HG03575 (cell line): ENCODE measurements around the gene MYH7.
"Not testable (repeated sequence)": the region's sequence is repeated elsewhere in the genome, so short reads cannot be mapped to it uniquely, and the experiment has no call there.

Experiments
- ATAC-seq: cut with Tn5 transposase; IDR thresholded peaks from one replicate; pipeline ENCODE4 v1.9.1; 2021; ENCODE audit not compliant: unreplicated experiment, insufficient number of reproducible peaks, low FRiP score; ENCODE audit errors: extremely low read depth

MYH7 gene

GRCh38 chr14:23435543-23436326 lies at the start of gene MYH7:
Gene MYH7 (minus strand): TSS chr14:23435660. CDS start chr14:23433732, 1,928 bp downstream.
- ATAC-seq = no peak

GRCh38 chr14:23483236-23483854 lies 47.9 kb upstream of the MYH7 start:
- ATAC-seq = no peak

GRCh38 chr14:23482823-23483148 lies 47.3 kb upstream of the MYH7 start:
- no peak for ATAC-seq

- ATAC-seq = no peak
Measured at GRCh38 chr14:23481979-23482822, 46.7 kb upstream of the MYH7 start.

- no peak for ATAC-seq
Measured at GRCh38 chr14:23481362-23481970, 46.0 kb upstream of the MYH7 start.

- ATAC-seq = no peak
Measured at GRCh38 chr14:23478109-23478759, 42.8 kb upstream of the MYH7 start.

GRCh38 chr14:23470947-23471346 lies 35.5 kb upstream of the MYH7 start:
- ATAC-seq = no peak

- no peak for ATAC-seq
Measured at GRCh38 chr14:23469906-23470403, 34.5 kb upstream of the MYH7 start.

- ATAC-seq = peak; percentile 89
Measured at GRCh38 chr14:23469127-23469905, 33.9 kb upstream of the MYH7 start, which contains the start of gene NGDN. Gene NGDN (plus strand): TSS chr14:23469703. CDS start chr14:23469716, 13 bp downstream.

- no peak for ATAC-seq
Measured at GRCh38 chr14:23468704-23469126, 33.3 kb upstream of the MYH7 start.

- ATAC-seq = no peak
Measured at GRCh38 chr14:23465261-23465660, 29.8 kb upstream of the MYH7 start.

GRCh38 chr14:23464700-23465099 lies 29.2 kb upstream of the MYH7 start:
- ATAC-seq = no peak

- ATAC-seq = no peak
Measured at GRCh38 chr14:23460960-23461359, 25.5 kb upstream of the MYH7 start.

- ATAC-seq = no peak
Measured at GRCh38 chr14:23457587-23458445, 22.4 kb upstream of the MYH7 start.

- not testable (repeated sequence) for ATAC-seq
Measured at GRCh38 chr14:23456883-23457586, 21.6 kb upstream of the MYH7 start.

- ATAC-seq = no peak
Measured at GRCh38 chr14:23454445-23454856, 19.0 kb upstream of the MYH7 start.
